GM19467 (cell line): ENCODE results near the gene ATXN1.
"Not testable (repeated sequence)": the region's sequence is repeated elsewhere in the genome, so short reads cannot be mapped to it uniquely, and the experiment has no call there.

ENCODE experiments used
- ATAC-seq: cut with Tn5 transposase; IDR thresholded peaks from one replicate; pipeline ENCODE4 v1.9.1; 2021; ENCODE audit warnings: mild to moderate bottlenecking, moderate library complexity; ENCODE audit not compliant: unreplicated experiment

ATXN1 gene

DNA sequence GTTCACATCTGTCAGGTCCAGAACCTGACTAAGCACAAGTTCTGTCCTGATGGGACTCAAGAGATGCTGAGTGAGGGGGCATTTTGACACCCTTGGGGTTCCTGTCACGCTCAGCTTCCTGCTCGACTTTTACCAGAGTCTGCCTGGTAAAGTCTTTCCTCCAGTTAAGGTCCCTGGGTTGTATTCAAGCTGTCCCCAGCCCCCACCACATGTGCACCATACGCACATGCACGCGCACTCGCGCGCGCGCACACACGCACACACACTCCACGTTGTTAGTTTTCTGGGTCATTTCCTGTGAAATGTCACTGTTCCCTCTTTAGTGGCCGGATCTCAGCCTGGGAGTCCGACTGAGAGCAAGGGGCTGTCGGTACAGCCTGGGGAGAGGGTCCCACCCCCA lies 356.8 kb downstream of the ATXN1 start:
- ATAC-seq = no peak

GRCh38 chr6:16403831-16404230 lies 357.4 kb downstream of the ATXN1 start:
- ATAC-seq = no peak

DNA sequence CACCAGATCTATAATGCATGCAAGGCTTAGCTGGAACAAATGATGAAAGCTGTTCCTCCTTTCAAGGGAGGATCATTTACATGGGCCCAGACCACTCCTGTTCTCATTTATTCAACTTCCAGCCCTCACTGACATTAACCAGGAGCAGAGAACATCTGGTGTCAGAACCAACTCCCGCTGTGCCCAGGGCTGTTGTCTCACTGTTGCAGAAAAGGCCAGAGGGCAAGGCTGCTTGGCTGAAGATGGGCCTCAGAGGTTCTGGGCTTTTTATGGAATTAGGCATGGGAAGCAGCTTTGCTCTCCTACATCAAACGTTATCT lies 358.7 kb downstream of the ATXN1 start:
- ATAC-seq = no peak

DNA sequence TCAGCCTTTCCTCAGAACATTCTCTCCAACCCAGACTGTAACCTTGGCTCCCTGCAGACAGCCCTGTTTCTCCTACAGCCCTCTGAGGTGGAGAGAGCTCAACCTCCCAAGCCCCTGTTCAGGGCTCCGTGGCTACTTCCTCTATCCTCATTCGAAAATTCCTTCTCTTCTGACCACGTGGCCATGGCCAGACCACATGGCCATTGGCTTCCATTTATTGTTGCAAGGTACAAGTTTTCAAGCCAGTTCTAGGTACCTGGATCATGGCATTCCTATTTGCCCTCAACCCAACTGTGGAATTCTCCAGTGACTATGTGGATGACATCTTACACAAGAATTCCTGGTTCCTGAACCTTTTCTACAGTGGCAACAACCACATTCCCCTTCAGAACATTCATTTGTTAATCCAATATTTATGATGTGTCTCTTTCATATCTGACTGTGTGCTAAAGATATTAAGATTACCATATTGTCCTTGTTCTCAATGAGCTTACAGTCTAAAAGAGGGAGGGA lies 361.0 kb downstream of the ATXN1 start:
- ATAC-seq = no peak

GRCh38 chr6:16399695-16400094 lies 361.6 kb downstream of the ATXN1 start:
- ATAC-seq = no peak

GRCh38 chr6:16399158-16399557 lies 362.1 kb downstream of the ATXN1 start:
- no peak for ATAC-seq

- ATAC-seq = no peak
Observed at GRCh38 chr6:16398587-16398986, 362.7 kb downstream of the ATXN1 start.

GRCh38 chr6:16397623-16398022 lies 363.6 kb downstream of the ATXN1 start:
- no peak for ATAC-seq

DNA sequence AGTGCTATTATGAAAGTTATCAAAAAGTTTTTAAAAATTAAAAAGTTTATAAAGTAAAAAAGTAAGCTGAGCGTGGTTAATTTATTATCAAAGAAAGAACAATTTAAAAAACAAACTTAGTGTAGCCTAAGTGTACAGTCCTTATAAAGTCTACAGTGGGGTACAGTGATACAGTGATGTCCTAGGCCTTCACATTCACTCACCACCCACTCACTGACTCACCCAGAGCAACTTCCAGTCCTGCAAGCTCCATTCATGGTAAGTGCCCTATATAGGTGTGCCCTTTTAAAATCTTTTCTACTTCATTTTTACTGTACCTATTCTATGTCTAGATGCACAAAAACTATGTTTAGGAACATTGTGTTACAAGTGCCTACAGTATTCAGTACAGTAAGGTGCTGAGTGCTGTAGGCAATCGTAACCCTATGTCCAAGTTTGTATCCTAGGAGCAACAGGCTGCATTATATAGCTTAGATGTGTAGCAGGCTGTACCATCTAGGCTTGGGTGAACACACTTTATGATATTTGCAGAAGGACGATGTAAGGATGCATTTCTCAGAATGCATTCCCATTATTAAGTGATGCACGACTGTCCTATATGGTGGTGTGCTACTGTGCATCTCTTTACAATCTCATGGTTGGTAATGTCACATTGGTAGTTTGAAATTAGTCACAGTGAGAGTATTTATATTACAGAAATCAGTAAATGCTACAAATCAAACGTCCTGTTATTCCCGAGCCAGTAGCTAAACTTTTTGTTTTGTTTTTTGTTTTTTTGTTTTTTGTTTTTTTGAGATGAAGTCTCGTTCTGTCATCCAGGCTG lies 364.6 kb downstream of the ATXN1 start:
- no peak for ATAC-seq

DNA sequence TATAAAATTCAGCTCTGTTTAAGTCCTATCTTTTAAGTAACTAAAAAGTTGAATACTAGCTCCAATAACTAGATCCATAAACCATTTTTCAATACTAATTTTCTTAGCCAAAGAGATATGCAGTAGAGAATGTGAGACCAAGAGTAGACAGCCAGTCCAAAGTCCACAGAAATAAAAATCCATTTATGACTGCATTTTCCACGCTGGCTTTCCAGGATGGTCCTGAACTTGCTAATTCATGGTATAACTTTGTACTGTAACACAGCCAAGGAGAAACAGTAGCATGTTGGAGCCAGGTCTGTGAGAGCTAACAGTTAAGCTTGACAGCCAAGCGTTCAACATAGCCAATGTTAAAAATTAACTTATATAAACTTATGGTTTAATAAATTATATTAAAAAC lies 366.6 kb downstream of the ATXN1 start:
- no peak for ATAC-seq

DNA sequence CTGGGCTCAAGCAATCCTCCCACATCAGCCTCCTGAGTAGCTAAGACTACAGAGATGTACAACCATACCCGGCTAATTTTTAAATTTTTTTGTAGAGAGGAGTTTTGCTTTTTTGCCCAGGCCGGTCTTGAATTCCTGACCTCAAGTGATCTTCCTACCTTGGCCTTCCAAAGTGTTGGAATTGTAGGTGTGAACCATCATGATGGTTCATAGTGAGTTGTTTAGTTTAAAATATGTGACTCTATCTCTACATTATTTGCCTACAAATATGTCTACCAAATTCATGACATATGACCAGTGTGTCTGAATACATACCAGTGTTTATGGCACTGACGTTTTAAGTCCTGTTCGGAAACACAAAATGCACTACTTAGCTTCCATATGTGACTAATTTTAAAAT lies 367.9 kb downstream of the ATXN1 start:
- ATAC-seq = no peak

DNA sequence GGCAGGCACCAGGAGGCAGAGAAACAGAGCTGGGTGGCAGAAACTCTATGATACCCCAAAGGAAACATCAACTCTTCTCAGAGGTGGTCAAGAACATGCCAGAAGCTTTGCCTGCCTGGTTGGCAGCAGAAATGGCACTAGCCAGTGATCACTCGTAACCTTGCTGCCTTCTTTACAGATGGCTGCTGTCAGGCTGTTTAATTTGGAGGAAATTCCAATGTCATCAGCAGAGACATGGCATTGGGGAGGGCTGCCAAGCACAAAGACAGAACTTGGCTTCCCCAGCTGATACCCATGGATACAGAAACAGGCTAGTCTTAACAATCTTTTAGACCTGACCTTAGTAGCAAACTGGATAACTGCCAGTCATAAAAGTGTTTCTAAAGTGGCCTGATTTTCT lies 369.2 kb downstream of the ATXN1 start:
- ATAC-seq = no peak

DNA sequence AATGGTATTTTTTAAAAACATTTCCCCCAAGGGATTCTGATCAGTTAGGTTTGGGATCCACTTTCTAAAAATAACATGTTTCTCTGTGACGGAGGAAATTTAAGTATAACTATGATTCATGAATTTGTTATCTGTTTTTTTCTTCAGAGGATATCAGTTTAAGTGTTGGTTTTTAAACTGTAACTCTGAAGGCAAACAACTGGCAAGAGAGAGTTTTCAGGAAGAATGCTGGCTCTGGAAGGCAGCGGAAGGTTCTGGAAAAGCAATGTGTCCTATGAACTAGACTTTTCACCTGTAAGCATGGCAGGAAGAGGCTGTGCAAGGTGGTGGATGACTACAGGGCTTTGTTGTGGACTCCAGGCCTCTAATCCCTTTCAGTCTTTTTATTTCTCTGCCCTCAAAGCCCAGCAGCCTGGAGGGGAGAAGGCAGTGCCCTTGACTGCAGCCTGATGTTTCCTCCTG lies 369.8 kb downstream of the ATXN1 start:
- ATAC-seq = no peak

GRCh38 chr6:16390909-16391450 lies 370.3 kb downstream of the ATXN1 start:
- ATAC-seq = not testable (repeated sequence)

DNA sequence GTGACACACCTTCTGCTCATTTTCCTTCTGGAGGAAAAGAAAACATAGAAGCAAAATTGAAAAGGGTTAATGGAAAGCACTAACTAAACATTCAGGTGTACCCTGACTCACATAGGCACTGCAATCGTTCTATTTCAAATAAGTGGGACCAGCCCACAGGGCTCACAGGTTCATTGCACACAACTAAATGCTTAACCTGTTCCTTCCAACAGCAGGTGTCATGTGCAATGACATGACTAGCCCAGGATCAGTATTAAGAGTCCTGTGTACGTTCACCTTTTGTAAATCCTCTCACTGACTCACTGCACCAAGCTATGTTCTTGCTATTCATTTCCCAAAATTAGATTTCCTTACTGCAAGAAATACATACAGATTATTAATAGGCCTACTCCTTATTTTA lies 371.6 kb downstream of the ATXN1 start:
- ATAC-seq = no peak

DNA sequence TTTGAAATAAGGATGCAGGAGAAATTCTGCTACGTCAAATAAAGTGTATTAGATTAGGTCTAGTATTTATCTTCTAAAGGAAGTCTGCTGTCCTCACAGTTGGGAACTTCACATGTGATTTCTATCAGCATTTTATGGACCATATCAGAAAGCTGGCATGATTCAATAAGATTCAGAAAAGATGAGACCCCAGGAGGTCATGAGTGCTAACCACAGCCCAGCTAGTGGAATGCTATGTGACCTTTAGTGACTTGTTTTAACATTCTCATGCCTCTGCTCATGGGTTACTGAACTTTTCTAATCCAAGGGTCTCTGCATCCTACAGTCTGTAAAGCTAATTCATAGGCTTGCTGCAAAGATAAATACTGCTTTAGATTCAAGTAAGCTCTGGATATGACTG lies 372.8 kb downstream of the ATXN1 start:
- ATAC-seq = no peak

- no peak for ATAC-seq
Observed at GRCh38 chr6:16386057-16386456, 375.2 kb downstream of the ATXN1 start.

- no peak for ATAC-seq
Observed at GRCh38 chr6:16383607-16384206, 377.6 kb downstream of the ATXN1 start.

GRCh38 chr6:16381968-16382367 lies 379.3 kb downstream of the ATXN1 start:
- not testable (repeated sequence) for ATAC-seq

- ATAC-seq = no peak
Observed at GRCh38 chr6:16380220-16380809, 380.9 kb downstream of the ATXN1 start.

DNA sequence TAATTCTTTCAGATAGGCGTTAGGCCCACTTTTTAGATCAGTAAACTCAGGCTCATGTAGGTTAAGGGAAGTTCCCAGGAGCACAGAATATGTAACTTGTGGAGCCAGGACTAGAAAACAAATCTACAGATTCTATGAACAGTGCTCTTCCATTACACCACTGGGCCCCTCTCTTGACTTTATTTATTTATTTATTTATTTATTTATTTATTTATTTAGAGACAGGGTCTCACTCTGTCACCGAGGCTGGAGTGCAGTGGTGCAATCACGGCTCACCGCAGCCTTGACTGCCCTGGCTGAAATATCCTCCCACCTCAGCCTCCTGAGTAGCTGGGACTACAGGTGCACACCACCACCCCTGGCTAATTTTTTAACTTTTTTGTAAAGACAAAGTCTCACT lies 382.9 kb downstream of the ATXN1 start:
- ATAC-seq = not testable (repeated sequence)

GRCh38 chr6:16377470-16377869 lies 383.8 kb downstream of the ATXN1 start:
- ATAC-seq = no peak
